GM21447 (cell line): ENCODE measurements around the gene SCMH1.

Experiments used
- ATAC-seq: cut with Tn5 transposase; IDR thresholded peaks from one replicate; pipeline ENCODE4 v1.9.1; 2021; ENCODE audit not compliant: unreplicated experiment

SCMH1 gene

DNA sequence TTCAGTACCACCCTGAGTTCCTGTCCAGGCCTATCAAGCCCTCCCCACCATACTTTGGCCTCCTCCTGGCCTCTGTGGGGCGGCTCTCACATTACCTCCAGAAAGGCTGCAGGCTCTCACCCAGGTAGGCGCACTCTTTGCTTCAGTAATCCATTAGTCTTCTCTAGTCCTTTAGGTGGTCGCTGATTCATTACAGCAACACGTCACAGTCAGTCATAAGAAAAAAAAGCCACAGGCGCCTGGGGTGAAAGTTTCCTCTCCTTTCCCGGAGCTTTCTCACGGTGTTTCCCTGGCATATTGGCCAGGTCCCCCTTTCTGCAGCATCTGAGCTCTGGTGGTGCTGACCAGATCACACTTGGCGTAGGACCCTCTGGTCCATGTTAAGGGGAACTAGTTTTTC, 232.6 kb downstream of the SCMH1 start:
- ATAC-seq = no peak

DNA sequence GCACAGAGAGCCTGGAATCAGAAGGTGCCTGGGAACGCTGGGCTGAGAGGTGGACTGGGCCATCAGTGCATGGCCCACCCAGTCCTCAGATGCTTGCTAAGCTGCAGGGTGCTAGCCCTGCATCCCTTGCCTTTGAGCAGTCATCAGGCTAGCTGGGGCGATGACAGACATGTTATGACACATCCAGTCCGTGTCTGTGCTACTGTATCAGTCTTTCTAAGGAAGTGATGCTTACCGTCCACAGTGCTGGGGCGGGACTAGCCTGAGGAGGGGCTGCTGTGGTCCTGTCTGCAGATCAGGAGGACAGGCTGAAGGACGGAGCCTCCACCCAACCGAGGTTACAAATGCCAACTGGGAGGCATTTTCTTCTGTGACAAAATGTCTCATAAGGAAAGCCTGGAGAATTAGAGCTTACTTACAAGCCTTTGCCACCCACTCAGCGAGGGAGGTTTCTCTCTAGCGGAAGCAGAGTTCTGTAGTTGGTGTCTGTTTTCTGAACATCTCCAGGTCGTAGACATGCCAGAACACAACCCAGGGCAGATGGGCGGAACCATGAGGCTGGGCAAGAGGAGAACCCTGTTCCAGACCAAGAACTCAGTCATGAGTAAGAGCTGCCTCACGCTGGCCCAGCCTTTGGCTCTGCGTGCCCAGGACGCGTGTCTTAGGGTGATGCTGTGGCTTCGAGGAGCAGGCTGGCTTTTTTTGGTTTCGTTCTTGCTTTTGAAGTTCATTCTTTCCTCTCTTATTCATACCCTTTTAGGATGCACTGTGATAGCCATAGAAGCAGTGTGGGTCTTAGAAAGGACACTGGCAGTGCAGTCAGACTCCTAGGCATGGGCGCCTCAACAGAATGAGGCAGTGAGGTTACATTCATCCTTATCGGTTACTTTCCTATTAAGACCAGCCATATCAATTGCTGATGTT, 234.9 kb downstream of the SCMH1 start:
- ATAC-seq = no peak

DNA sequence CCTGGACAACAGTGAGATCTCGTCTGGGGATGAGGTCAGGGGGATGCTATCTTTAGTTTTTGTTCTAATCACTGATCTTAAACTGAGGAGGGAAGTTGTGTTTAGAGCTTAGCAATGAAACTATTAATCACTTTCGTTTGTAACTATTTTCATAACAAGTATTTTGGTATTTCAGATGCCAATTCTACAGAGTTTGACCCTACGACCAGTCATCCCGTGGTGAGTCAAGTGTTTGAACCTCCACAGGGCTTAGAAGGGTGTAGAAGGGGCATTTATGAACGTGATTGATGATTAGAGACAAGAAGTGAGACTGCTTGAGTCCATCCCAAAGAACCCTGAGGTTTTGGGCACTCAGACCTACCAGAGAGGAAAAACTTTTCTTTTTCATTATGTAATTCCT, 236.2 kb downstream of the SCMH1 start:
- no peak for ATAC-seq

DNA sequence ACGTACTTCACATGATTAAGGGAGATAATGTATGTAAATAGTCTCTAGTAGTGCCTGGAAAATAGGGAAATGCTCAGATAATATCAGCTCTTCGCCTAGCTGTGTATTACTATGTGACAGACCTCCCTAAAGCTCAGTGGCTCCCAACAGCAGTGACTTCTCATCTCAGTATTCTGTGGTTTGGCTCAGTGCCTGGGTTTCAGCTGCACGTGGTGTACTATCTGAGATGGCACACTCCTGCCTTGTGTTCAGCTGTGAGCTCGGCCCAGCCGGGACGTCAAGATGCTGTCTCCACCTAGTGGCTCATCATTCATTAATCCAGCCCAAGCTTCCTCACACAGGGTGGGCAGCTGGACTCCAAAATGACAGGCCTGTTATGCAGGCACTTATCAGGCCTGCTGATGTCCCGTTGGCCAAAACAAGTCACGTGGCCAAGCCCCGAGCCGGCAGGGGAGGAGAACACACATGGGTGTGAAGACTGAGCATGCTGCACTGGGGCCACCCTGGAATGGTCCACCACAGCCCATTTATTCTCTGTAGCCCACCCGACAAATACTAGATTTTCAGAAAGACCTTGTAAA, 238.4 kb downstream of the SCMH1 start:
- peak; percentile 99 for ATAC-seq

DNA sequence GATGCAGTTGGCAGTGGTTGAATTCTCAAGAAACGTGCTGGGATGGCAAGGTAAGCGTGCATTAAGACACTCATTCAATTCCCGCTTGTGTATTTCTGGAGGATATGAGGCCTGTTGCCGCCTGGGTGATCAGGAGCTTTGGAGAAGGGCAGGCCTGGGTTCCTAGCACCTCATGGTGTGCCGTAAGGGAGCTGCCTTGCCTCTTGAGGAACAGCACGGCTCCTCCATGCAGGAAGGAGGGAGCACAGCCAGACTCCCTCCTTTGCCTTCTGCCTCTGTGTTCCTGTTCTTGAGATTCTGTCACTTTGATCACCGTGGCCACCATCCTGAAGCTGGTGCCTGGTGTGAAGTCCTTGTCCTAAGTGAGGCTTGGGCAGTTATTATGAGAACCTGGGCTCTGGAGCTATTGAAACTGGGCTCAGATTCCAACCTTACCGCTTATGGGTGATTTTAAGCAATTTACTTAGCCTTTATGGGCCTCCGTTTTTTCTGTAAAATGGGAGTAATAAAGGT, 238.9 kb downstream of the SCMH1 start:
- no peak for ATAC-seq

DNA sequence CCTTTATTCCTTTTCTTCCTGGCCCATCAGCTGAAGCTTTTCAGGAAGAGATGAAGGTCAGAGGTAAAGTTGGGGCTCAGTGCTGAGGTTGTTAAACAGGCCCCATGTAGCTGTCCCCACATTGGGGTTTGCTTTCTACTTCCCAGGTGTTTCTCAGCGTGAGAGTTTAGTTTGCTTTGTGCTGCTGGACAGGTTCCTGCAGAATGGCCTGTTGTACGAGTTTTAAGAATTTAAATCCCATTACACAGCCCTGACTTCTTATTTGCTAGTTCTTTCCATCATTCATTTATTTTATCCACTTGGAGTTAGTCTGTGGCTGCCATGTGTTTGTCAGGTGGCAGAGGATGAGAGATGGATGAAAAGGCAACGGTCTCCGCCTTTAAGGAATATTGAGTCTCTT, 243.4 kb downstream of the SCMH1 start:
- no peak for ATAC-seq

DNA sequence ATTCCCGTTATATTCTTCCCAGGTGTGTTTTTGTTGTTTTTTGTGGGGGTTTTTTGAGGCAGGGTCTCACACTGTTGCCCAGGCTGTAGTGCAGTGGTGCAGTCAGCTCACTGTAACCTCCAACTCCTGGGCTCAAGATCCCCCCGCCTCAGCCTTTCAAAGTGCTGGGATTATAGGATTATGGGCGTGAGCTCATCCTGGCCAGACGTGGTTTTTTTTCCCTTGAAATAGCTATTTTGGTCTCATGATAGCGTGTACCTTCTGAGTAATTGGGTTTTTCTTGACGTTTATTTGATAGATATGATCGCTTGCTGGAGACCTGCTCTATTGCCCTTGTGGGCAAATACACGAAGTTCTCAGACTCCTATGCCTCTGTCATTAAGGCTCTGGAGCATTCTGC, 245.0 kb downstream of the SCMH1 start:
- no peak for ATAC-seq

DNA sequence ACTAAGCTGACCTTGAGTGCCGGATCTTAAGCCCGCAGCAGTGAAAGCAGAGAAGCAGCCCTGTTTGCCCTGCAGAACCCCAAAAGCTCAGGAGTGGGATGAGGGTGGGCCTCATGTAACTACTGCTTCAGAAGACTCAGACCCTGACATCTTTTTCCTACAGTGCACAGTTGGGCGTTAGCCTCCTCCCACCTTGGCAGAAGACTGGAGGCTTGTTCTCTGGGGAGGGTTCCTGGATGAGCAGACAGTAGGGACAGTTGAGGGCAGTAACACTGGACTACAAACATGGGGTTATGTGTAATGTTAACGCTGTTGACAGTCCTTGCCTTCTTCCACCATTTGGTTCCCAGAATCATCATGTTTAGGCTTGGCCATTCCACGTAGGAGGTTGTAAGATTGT, 253.0 kb downstream of the SCMH1 start:
- no peak for ATAC-seq

DNA sequence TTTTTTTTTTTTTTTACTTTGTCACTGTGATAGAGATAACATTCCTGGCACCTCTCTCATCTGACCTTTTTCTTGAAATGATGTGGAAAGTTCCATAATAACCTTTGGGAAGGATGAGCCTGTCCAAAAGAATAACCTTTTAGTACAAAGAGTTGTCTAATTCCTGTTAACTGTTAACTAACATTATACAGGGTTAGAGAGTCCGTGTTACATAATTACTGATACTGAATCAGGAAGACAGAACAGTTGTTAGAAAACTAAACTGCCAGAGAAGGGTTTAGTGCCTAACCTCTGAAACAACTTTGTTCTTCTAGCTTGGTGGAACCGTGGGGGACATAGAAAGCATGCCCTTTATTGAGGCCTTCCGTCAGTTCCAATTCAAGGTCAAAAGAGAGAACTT, 253.8 kb downstream of the SCMH1 start:
- ATAC-seq = no peak

DNA sequence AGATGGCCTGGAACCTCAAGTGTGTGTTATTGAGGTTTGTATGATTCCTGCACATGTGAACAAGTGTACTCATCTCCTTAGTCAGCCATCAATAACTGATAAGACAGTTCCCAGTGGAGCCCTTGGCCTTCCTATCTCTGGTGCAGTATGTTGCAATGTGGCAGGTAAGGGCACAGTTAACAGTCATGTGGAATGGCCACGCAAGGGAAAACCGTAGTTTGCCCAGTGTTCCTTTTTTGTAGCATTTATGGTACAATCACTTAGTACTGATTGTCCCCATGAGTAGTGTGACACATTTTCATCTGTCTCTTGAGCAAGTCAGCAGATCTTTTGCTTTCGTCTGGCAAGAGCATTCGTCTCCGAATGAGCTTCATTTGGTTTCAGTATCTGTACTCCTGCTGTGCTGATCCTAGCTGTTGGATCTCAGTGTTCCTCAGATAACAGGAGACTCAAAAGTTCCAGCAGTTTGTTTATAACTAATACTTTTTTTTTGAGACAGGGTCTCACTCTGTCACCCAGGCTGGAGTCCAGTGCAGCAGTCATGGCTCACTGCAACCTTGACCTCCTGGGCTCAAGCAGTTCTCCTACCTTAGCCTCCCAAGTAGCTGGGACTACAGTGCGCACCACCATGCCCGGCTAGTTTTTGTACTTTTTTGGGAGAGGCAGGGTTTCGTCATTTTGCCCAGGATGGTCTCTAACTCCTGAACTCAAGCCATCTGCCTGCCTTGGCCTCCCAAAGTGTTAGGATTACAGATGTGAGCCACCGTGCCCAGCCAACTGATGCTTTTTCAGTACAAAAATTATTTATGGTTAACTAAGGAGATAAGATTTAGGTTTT, 254.4 kb downstream of the SCMH1 start:
- no peak for ATAC-seq

DNA sequence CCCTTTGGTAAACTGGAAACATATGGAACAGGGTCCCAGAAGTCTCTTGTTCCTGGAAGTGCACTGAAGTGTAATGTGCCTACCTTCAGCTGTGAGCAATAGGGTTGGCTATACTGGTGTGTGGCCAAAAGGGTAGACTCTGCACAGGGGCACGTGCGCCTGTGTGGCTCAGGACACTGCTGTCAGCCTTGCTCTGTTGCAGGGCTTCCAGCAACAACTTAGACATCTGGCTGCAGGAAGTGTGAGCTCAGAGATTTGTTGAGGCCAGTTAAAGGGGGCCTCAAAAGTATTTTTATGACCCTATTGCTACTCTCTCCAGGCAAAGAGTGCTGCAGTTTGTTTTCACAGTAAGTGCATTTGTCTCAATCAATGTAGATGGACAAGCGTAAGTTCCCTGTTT, 255.2 kb downstream of the SCMH1 start:
- no peak for ATAC-seq

DNA sequence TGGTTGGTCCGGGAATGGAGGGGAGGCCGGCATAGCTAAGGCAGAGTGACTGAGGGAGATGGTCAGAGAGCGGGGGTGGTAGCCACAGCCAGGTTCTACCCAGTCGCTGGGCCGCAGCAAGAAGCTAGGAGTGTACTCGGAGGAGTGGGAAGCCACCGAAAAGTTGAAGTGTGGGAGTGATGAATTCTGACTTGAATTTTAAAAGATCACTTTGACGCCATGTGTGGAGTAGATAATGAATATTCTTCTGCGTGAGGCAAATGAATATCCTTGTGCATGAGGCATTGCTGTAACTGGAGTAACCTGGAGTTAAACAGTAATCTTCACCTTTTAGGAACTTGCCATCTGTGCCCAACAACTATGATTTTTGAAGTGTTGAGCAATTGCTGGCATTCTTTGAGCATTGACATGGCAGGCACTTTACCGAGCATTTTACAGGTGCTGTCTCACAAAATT, 255.8 kb downstream of the SCMH1 start:
- ATAC-seq = no peak

DNA sequence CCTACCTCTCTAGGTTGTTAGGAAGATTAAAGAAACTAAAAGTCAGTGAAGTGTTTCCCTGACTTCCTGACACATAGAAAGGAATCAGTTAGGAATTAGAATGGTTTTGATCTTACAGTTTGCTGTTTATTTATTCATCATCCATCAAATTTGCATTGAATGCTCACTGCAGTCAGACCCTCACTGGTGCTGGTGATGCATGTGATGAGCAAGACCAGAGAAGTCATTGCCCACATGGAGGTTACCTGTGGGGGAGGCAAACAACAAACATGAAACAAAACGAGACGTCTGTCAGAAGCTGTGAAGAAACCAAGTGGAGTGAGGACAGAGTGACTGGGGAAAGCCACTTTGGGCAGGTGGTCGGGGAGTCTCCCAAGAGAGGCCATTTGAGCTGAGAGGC, 256.2 kb downstream of the SCMH1 start:
- no peak for ATAC-seq

DNA sequence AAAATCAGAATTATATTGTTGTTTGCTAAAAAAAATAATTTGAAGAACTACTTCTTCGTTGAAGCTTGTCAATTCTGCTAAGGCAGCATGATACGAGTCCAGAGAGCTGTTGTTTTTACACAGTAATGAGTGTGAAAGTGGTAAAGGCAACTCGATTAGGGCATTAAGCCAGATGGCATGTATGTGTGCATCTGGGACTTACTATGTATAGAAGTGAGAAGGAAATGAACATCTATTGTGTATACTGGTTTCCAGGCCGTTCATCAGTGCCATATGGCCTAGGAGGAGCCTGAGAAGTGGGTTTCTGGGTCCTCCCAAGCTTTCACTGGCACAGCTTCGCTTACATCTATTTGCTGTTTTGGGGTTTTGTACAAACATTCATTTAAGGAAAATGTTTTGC, 256.9 kb downstream of the SCMH1 start:
- ATAC-seq = no peak

DNA sequence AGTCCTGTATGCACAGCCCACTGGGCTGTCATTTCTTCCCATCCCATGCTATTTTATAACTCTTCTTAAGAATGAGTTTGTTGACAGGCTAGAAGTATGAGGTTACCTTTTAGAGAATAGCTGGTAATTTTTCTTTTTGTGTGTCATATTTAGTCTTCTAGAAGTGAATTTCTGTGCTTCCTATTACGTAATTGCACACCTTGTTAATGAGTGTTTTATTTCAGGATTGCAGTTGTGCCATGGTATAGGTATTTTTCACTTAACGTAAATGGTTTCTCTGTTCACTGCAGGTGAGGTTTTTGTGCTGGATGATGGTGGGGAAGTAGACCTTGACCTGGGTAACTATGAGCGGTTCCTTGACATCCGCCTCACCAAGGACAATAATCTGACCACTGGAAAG, 257.6 kb downstream of the SCMH1 start:
- no peak for ATAC-seq

DNA sequence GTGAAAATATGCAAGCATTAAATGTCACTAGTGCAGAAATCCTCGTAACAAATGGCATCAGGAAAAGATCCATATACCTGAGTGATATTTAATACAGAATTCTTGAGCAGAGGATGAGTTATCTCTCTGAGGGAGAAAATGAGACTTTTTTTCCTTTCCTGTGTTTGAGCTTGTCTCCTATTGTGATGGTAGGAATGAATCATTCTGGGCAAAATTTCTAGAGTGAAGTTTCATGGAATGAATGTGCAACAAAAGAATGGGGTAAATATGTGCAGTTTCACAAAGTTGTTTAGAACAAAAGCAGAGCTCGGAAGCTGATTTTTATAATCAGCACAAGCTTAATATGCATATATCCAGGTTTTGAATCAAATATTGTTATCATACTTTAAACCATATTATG, 258.0 kb downstream of the SCMH1 start:
- ATAC-seq = no peak

DNA sequence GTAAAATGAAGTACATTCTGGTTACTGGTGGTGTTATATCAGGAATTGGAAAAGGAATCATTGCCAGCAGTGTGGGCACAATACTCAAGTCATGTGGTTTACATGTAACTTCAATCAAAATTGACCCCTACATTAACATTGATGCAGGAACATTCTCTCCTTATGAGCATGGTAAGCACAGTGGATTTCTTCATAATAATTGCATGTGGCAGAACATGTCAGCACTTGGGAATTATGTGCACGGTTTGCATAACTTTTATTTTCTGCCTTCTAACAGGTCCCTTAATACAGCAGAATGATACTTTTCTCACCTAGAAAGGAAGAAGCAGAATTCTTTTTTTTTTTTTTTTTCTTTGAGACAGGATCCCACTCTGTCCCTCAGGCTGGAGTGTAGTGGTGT, 258.8 kb downstream of the SCMH1 start:
- ATAC-seq = no peak

DNA sequence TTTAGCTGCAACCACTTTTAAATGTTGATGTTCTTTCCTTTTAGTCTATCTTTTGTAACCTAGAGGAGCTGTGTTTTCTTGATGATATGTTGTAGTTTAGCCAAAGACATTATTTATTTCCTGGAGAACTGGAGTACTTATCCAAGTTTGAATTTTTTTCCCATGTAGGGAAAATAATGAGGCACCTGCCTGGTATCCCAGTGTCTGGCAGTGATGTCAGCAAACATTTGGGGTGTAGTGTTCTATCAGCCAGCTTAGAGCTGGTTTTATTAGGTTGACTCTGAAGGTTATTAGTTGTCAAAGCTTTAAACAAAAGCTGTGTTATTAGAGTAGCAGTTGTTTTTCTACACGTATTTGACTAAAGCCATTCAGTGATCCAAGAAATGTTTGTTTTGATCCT, 259.4 kb downstream of the SCMH1 start:
- no peak for ATAC-seq

DNA sequence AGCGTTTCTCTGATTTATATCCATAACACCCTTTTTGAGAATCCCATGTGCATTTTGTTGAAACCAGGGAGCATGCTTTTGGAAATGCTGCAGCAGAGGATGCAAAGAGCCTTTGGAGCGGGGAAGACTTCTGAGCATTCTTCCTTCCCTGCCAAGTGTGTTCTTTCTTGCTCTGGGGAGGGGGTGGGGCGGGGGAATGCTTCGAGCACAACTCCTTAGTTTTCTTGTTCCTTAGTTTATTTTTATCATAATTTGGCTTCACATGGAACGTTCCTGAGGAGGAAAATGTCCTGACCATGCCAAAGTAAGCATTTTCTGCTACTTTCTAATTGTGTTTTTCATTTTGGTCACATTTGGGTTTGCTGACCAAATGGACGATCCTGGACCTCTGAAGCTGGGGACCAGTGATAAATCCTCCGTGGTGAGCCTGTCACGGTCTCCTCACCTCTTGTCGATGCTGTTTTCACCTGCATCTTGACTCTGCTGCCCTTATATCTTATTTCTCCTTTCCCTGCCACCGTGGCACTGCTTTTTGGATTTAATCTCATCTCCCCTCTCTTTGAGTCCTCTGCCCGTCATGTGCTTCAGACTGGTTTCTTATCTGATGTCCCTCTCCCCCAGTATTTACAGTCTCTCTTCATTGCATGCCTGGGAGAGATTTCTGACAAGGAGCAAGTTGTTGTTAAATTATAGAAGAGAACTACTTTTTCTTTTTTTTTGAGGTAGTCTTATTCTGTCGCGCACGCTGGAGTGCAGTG, 260.2 kb downstream of the SCMH1 start:
- ATAC-seq = no peak

DNA sequence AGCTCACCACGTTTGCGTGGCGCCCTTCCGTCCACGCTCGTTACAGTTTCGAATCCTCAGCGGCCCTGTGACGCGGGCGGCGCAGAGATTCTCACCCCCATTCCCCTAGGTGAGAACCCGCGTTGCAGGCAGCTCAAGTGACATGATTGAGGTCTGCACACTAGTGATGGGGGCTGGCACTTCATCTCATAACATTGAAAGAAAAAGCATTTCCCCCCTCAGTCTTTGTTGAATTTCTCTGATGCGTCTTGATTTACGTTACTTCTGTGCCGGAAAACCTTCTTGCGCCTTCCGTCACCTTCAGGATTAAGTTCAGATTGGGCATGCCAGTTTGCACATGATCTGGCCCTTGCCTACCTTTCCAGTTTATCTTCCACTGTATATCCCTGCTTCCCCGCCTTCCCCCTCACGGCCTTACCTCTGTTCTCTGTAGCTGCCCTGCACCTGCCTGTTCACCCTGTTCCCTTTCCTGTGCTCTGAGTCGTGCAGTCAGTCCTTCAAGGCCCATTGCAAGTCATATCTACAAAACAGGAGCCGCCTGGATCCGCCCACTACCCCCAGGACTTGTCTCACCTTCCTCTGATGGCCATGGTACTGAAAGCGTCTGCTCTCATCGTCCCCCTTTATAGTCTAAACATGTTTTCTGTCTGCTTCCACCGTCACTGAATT, 261.5 kb downstream of the SCMH1 start:
- no peak for ATAC-seq
